ENCODE measurements around the gene PCDHAC2.

DNA sequence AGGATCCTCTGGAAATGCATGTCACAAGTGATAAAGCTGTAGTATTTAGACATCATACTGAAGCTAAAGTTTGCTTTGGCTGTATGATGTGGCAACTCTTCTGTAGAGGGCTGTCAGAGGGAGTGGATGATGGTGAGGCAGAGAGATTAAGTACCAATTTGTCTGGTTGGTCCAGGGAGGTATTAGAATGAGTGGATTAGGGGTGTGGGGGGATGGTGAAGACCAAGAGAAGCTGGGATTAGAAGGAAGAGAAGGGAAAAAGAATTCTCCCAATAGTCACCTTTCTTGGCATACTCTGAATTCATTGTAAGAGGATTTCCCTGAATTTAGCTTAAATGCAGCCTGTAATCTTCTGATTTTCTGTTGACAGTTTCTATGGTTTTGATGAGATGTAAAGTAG, 3.6 kb downstream of the PCDHAC2 start:
- TF ChIP-seq, protein P1, sequence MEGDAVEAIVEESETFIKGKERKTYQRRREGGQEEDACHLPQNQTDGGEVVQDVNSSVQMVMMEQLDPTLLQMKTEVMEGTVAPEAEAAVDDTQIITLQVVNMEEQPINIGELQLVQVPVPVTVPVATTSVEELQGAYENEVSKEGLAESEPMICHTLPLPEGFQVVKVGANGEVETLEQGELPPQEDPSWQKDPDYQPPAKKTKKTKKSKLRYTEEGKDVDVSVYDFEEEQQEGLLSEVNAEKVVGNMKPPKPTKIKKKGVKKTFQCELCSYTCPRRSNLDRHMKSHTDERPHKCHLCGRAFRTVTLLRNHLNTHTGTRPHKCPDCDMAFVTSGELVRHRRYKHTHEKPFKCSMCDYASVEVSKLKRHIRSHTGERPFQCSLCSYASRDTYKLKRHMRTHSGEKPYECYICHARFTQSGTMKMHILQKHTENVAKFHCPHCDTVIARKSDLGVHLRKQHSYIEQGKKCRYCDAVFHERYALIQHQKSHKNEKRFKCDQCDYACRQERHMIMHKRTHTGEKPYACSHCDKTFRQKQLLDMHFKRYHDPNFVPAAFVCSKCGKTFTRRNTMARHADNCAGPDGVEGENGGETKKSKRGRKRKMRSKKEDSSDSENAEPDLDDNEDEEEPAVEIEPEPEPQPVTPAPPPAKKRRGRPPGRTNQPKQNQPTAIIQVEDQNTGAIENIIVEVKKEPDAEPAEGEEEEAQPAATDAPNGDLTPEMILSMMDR (IDR thresholded peaks at IDR 0.05 in 8 of 11, conservative IDR thresholded peaks at IDR 0.05 in 3 of 11), result no peak
- TF ChIP-seq POLR2AphosphoS5 (IDR thresholded peaks at IDR 0.05) (no peak), POLR2A (IDR thresholded peaks at IDR 0.05) (no peak)

Measured in spleen (tissue), 7 donors.